Stimulated activated CD4-positive, alpha-beta T cell treated with anti-CD3 and anti-CD28 coated beads, Interleukin-12 subunit alpha, Interleukin-12 subunit beta, amount 100 ng/mL, for 24 hours (primary cell): ENCODE data around the gene CTNNA3.

ENCODE experiments used
- DNase-seq, 2 experiments: peaks; one replicate each; pipeline ENCODE4 v3.0.0-alpha.2; 2020; ENCODE audit warnings: low read depth in 2 of 2

Gene CTNNA3

DNA sequence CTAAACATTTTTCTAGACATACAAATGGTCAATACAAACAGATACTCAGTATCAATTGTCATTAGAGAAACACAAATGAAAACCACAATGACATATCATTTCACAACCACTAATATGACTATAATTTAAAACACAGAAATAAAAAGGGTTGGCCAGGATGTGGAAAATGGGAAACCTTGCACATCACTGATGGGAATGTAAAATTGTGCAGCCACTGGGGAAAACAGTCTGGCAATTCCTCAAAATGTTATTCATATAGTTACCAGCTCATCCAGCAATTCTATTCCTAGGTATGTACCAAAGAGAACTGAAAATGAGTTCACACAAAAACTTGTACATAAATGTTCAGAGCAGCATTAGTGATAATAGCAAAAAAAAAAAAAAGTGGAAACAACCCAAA, 876.3 kb downstream of the CTNNA3 start:
- no peak for DNase-seq

DNA sequence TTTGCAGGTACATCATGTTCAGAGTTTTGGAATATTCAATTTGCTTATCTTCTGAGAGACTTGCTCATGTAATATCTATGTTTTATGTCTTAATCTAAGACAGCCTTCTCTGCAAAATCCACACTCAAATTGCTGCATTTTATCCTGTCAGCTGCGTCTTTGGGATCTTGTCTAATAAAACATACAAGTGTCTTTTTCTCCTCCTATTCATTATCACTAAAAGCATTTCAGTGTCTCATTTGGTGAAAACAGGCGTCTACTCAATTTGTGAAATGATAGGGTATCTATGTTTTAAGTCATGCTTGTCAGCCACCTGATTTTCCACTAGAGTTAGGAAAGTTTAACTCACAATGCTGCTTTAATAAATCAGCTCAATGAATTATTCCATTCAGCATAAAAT, 882.9 kb downstream of the CTNNA3 start:
- DNase-seq = no peak

DNA sequence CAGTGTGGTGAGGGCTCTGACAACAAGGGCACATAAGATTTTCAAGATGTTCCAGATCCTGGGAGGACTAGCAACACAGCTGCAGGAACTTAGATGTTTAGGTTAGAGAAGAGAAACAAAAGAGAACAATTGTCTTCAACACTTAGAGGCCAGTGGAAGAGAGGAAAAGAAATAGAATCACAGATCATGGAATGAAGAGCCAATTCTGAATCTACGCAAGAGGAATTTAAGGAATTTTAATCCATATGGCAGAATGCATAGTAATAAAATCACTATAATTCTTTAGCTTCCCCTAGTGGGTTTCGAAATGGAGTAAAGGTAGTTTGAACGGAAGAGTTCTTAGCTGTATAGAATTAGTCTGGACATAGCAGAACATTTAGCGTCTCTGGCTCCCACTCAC, 884.8 kb downstream of the CTNNA3 start:
- no peak for DNase-seq

DNA sequence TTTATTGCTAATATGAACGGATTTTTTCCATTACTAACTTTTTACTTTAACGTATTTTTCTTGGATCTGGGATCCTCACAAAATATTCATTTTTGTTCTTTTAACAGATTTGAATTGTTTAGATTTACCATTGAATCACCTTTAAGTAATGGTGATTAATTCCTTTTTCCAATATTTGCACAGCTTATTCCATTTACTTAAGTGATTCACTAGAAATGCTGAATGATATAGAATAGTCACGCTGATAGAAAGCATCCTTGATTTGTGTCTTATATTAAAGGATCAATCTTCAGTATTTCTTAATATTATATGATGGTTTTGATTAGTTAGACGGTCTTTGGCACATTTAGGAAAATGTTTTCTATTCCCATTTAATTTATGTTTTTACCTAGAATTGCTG, 886.6 kb downstream of the CTNNA3 start:
- no peak for DNase-seq

DNA sequence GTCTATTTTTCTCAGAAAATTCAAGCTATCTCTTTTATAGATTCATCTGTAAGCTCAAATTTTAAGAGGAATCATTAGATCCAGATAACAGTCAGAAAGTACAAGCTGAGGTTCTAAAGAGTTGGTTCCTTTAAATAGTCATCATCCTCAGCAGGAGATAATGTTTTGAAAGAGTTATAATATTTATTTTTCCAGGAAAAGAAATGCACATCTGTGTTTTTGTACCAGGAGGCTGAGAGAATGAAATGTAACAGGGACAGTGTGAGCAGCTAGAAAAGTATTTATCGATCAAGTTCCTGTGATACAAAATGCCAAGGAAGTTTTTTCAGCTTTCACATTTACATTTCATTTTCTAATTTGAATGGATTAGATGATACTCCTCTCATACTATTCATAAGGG, 890.4 kb downstream of the CTNNA3 start:
- no peak for DNase-seq

DNA sequence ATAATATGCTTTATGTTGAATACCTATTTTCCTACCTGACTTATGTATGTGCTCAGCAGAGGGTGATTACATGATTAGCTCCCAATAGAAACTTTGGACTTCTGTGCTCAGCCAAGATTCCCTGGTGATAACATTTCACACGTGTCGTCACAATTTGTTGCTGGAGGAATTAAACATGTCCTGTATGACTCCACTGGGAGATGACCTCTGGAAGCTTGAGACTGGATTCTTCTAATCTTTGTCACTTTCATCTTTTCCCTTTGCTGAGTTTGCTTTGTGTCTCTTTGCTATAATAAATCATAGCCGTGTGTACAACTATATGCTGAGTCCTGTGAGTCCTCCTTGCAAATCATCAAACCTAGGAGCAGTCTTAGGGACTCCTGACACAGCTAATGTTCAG, 891.0 kb downstream of the CTNNA3 start:
- DNase-seq = no peak

DNA sequence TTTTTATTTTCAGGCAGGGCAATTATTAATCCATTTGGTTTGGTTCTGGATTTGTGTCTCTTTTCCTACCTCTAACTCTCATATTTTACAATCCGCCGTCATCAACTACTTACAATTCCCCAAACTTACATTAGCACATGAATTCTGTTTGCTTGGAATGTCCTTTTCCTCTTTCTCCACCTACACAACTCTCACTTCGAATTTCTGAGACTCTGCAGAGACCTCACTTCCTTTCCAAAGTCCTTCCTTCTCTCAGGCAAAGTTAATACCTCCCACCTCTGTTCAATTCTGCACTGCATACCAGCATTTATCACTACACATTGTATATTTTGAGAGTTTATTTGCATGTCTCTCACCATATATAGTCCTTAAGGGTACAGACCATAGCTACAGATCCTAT, 892.8 kb downstream of the CTNNA3 start:
- no peak for DNase-seq

DNA sequence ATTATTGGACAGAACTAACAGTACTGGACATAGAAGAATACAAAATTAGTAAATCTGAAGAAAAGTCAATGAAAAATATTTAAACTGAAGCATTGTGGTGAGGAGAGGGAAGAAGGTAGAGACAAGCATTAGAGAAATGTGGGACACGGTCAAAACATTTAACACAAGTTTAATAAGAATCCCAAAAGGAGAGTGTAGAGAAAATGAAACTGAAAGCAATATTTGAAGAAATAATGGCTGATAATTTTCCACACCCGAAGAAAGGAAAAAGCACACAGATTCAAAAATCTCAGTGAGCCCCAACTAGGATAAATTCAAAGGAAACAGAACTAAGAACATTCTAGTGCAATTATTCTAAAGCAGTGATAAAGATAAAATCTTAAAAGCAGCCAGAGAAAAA, 896.5 kb downstream of the CTNNA3 start:
- DNase-seq = no peak

DNA sequence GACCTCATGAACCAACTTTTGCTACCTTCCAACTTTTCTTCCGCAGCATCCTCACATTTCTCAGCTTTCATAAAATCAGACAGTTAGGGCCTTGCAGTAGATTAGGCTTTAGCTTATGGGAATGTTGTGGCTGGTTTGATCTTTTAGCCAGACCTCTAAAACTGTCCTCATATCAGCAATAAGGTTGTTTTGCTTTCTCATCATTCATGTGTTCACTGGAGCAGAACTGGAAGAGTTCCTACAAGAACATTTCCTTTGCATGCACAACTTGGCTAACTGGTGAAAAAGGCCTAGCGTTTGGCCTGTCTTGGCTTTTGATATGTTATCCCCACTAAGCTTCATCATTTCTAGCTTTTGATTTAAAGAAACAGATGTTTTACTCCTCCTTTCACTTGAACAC, 900.1 kb downstream of the CTNNA3 start:
- no peak for DNase-seq

DNA sequence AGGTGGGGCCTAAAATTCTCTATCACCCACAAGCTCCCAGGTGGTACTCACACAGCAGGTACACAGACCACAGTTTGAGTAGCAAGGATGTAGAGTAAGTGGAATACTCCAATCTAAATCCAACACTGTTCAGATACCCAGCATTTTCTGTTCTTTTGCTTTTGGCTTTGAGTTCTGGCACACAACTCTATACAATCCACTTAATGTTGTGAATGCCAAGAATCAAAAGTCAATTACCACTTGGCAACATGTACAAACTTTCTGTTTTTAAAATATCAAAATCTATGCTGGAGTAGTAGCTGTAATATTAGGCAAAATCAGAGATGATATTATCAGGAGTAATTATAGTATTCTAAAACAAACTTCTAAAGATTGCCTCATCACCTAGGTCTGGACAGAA, 903.6 kb downstream of the CTNNA3 start:
- no peak for DNase-seq

DNA sequence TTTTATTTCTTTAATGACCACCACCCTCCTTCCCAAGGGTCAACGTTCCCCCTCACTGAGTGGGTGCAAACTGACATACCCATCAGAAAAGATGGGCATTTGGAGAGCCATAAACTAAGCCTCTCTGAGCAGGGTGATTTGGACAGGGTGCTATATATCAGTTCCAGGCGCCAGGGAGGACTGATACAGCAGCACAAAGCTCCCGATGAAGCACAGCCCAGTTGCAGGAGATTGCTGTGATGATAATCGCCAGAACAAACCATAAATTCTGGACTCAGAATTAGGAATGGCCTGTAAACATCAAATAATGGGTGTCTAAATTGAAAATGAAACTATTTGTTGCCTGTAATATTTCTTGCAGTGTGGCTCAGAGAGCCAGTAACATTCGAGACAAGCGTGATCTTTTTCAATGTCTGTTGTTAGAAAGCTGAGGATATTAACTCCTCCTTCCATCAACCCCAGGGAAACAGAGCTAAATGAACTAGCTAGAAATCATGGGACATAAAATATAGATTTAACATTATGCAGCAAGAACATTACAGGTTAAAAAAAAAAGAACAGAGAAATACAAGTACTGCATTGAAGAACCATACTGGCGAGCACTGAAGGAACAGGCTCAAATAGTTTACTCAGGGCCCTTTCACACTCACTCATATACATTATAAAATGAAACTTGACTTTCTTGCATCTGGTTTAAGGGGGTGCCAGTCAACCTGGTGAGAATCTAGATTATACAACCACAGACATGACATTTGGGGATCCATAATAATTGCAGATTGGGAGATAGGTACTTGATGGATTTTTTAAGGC, 907.6 kb downstream of the CTNNA3 start:
- no peak for DNase-seq

DNA sequence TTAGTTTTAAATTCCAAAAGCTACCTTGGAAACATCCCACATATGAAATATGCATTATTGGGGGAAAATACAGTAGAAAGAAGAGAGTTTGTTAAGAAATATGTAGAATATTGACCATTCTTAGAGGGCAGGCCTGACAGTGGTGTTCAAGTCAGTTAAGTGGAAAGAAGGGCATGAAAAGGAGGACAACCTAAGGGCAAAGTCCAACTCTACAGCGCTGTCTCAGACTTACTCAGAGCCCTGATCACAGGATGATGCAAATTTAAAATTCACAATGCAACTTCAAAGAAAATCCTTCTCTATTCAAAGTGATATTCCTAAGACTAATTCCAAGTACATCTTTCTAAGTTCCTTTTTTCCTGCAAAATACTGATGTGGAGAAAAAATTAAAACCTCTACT, 909.3 kb downstream of the CTNNA3 start:
- no peak for DNase-seq

DNA sequence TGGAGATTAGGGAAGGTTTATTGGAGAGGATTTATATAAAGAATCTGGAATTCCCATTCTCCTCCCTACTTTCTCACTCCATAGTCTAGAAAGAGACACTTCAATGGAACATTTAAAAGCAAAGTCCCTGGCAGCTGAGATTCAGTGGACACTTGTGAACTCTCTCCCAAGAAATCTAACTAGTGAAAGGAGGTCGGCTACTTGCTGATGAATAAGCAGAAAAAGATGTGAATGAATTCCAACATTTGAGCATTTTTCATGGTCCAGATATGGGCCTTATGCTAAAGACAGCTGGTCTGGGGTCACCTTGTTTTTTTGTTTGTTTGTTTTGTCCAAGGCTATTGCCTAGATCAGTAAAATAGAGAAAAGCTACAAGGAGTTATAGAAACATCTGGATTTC, 911.2 kb downstream of the CTNNA3 start:
- no peak for DNase-seq

DNA sequence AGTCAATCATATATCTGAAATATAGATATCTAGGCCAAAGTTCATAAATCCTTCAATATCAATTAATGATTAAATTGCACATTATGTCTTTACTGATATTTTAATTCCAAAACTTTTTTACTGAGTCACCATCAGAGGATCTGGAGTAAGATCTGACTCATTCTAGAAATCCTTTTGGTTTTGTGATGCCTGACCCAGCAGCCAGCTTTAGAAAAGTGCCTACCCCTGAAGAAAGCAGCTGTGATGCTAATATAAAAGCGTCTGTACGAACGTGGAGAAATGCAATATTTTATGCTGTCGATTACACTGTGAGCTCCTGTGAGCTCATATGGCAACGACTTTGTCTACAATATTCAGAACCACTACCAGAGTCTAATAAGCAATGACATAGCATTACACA, 912.7 kb downstream of the CTNNA3 start:
- no peak for DNase-seq

DNA sequence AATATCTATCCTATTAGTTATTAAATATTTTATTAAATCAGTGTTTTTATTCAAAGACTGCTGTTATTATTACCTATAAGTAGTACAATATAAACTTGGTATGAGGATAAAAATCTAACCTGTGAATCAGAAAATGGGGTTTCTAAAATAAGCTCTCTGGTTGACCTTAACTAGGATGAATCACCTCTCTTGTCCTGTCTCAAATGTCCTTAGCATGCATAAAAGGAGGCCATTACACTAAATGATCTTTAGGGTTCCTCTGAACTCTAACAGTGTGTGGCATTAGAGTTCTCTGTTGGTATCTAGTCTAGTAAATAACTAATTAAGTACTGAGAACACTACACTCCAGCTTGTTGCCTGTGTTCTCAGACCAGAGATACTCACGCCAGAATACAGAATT, 913.2 kb downstream of the CTNNA3 start:
- no peak for DNase-seq

DNA sequence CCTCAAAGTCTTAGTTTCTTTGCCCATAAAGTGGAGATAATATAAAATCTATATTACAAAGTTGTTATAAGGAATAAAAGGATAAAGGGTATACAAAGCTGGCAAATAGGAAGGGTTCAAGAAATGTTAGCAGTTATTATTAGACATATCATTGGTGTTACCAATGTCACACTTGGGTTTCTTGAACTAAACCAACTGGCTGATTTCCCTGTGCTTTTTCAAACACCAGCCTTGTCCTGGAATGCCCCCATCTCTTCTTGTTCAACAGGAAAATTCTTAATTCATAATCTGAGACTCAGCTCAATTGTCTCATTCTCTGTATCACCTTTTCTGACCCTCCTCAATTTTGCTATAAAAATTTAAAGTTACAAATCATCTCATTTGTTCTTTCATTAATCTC, 913.9 kb downstream of the CTNNA3 start:
- DNase-seq = no peak

DNA sequence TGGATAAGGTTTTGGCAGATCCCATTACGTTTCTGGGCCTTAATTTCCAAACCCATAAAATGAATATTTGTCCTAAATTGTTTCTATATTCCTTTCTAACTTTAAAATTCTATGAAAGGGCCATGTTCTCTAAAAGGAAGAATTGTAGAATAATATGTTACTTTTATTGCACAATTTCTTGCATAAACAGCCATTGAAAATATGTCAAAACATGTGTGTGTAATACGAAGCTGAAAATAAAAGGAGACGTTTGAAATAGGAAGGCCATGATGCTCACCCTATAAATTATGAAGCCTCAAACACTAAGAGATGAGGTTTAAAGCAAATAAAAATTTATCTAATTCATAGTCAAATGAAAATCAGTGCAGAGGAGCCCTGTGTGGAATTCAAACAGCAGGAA, 915.2 kb downstream of the CTNNA3 start:
- DNase-seq = no peak

DNA sequence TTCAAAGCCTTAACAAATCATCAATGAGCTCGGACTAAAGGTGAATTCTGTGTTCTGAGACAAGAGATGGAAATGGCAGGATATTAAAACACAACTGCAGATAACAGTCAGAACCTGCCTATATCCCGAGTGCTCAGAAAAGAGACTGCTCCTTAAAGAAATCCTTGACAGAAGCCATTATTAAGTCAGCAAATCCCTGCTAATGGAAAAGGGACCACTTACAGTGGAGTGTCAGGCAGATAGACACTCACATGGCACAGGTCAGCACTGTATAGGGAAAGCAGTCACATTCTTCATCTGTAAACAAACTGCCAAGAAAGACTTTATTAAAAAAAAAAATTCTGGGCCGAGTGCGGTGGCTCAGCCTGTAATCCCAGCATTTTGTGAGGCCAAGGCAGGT, 917.6 kb downstream of the CTNNA3 start:
- DNase-seq = no peak

DNA sequence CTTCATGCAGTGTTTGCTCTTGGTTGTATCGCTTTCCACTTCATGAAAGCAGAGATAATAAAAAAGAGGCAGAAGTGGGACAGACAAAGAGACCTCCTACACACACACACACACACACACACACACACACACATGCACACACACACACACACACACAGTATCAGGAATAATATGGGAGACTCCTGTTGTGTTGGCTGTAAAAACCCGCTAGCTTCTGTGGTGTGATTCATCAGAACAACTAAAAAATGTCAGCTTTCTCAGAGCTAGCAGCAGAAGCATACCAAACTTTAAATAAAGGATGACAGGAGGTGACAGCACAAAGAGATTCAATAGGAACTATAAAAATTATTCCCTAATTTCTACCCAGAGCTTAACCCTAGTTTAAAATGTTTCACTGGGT, 918.3 kb downstream of the CTNNA3 start:
- DNase-seq = no peak

DNA sequence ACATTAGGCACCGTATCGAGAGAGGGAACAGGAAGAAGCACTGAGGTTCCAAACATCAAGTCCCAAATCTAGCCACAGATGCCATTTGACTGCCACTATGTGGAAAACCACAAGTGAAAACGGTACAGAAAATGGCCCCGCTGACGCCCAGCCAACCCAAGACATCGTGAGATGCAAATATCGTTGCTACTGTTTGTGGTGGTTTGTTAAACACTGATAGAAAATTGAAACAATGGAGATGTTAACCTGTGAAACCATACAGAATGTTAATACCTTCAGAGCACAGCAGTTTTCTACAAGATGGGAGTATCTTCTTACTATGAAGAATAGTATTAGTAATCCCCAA, 922.5 kb downstream of the CTNNA3 start:
- DNase-seq = no peak

DNA sequence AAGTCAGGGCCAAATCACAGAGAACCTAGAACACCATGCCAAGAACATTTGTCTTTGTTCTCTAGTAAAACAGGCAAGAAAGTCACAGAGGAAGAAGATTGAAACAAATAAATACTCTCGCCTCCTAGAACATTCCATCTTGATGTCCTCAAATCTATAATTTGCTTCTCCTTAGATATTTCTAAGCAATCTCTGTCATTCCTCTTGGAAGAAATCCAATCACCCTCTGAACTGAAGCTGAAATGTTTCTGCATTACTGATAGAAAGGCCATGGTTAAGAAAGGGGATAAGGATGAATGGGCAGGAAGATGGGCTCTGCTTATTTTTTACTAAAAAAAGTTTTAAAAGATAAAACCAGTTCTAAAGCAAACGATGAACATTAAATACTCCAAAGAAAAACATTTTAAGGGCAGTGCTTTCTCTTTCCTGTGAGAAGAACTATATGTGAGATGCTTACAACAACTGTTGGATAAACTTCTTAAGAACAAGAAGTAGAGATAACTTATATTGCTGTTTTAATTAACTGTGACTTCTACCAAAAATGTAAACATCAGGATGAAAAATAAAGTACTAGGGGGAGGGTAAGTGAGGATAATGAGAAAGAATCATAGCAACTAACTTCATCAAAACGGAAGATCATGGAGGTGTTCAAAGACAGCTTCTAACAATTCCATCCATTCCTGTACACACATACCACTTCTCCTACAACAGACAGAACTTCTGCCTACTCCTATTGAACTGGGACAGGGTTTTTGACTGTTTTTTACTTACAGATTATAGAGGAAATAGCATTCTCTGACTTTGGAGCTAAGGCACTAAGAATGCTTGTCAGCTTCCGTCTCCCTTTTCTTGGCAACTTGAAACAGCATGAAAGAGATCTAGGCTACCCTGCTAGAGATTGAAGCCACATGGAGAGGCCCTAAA, 923.2 kb downstream of the CTNNA3 start:
- no peak for DNase-seq

DNA sequence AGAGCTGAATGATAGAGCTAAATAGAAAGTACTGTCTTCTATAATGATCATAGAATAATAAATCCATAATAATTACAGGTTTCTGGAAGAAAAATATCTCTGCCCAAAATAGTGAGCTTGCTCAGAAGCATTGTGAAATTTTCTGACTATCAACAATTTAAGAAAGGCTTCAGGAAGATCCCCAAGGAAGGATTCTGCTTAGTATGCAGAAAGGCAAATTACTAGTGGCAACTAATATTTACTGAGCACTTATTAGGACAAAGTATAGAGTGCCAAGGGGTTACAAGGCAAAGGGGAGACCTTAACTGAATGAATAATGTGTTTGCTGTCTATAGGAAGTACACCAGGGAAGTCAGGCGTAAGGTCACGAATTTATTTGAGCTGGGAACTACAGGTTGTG, 928.3 kb downstream of the CTNNA3 start:
- DNase-seq = no peak

DNA sequence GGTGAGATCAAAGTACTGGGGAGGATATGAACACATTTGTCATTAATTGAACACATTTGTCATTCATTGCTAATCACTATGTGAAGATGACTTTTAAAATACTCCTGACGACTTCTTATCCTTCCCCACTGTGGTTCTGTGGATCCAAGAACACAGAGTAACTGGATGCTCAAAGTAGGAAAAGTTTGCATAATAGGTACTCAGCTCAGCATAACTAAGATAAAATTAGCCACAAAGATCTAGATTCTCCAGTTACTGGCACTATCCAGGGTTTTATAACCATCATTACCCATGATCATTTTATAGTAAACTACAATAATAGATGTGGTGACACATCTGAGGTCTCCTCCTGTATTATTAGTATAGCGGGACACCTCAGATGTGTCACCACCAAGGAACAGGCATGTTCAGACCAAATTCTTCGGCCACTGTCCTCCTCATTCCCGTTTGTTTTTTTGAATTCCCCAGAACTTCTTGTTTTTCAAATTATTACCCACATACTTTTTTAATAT, 933.7 kb downstream of the CTNNA3 start:
- DNase-seq = no peak
